MM.1S (cell line): Measurements from ENCODE around the gene CABCOCO1.

ENCODE experiments used
- CTCF ChIP-seq: fragments of 300-600 bp; sonication (generic); IDR thresholded peaks from 2 replicates; pipeline ENCODE4 v1.5.1; 2016; ENCODE audit warnings: antibody characterized with exemption, low read length, mixed read lengths
- EZH2 ChIP-seq: fragments of 300-600 bp; sonication (generic); optimal IDR thresholded peaks from 2 replicates; pipeline ENCODE3; 2017; ENCODE audit warnings: low read depth, mild to moderate bottlenecking, antibody characterized with exemption, low read length, mixed read lengths

- TF ChIP-seq CTCF = no peak
- TF ChIP-seq EZH2 = no peak
Observed at GRCh38 chr10:61634746-61635145, 28.0 kb upstream of the CABCOCO1 start.
